Smooth muscle cell of bladder (primary cell): ENCODE results near the gene SCN2B. TPM values are rescaled to one million over a fixed set of nuclear protein-coding genes. Genes with fewer than 3 reads are reported as not detected.

Source experiments
- total RNA-seq: library from RNA; depleted of rRNA; stranded (reverse); fragments of >200 nt; gene quantifications from 2 replicates; pipeline ENCODE4 v1.2.3, GENCODE V29; 2014

The SCN2B gene, protein sequence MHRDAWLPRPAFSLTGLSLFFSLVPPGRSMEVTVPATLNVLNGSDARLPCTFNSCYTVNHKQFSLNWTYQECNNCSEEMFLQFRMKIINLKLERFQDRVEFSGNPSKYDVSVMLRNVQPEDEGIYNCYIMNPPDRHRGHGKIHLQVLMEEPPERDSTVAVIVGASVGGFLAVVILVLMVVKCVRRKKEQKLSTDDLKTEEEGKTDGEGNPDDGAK
- total RNA-seq: under 0.01 TPM in 1 of 2 replicates, not detected in the other

DNA sequence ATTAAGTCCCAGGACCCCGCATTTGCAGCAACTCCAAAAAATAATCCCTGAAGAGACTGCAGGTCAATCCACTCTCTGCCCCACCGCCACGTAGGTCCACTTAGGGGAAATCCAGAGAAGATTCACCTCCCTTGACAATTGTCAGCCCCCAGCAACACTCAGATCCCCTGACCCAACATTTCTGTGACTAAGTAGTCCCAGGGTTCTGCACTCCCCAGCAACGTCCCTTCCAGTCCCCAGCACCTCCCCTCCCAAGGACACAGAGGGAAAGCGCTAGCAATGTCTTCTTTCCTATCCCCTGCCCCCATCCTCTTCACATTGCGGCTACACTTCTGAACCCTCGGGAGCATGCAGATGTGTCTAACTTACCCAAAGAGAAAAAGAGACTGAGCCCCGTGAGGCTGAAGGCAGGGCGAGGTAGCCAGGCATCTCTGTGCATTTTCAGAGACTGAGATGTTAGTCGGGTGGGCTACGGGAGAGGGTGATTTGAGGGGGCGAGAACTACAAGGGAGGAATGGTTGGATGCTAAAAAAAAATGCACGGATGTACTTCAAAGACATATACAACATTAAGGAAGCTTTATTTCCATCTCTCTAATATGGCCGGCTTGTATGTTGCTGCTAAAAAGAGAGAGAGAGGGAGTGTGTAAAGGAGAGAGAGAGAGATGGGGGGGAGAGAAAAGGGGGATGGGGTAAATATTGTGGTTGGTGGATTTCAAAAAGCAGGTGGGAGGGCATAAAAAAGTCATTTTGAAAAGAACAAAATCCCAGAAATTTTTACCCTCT lies at the start of gene SCN2B:
TSS of gene SCN2B (minus strand) at position 647 of the 785 bp plus-strand sequence. CDS start at position 439, 208 bp downstream.

DNA sequence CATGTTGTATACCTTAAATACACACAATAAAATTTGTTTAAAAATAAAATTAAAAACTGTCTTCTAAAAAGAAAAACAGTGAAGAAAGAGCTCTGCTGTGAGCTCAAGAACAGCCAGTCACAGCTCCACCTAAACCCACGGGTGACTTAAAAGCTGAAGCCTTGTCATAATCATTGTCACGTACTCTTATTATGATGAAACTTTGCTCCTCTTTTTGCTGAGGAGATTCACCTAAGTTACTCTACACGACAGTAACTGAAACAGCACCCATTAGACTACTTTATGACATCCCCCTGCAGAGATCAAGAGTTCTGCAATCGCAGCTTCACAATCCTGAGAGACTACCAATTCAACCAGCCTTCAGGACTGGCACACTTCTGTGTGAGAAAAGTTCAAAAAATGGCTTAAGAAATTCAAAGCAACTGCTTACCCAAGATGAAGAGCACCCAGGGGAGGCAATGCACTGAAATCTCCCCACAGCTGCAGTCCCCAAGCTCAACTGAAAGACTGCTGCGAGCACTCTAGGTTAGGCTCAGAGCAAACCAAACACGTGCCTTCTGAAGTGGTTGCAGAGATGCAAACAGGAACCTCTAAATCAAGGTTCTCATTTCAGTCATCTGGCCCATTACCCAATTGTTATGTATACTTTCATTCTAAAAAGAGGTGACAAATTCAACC lies 48.2 kb upstream of the SCN2B start, which contains the start of gene JAML:
TSS of gene JAML (minus strand) at position 501 of the 678 bp plus-strand sequence. CDS start 10,145 bp downstream, outside the sequence.

DNA sequence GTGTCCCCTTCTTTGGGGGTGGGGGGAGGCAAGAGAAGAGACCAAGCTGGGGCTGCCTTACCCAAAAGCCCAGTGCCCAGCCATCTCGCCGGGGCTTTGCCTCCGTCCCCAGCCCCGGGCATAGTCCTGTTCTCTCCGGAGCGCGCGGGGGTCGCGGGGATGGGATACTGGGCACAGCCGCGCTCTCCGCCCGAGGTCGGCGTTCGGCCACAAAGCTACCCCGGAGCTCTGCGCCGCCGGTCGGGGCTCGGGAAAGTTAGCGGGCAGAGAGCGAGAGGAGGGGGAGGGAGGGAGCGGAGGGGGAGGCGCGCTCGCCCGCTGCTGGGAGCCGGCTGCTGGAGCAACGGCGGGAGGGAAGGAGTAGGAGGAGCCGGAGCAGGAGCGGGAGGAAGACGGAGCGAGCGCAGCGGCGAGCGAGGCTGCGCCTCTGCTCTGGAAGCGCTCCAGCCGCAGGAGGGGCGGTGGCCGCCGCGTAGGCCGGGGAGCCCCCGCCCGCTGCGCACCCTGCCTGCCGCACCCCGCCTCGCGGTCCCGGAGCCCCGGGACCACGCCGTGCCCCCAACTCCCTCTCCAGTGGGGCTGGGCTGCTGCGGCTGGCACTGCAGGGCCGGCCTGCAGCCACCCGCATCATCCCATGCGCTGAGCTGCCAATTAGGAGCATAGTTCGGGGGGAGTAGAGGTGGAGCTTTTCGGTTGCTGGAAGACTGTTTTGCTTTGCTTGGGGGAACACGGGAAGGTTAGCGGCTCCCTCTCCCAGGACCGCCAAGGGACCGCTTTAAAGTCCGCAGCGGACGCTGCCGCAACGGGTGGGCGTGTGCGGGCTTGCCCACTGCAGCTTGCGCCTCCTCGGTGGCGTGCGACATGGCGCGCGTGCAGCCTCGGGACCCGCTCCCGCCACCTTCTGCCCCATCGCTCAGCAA lies 23.6 kb downstream of the SCN2B start, which contains the start of gene SCN4B:
TSS of gene SCN4B (minus strand) at position 272 of the 920 bp plus-strand sequence. CDS start at position 122, 150 bp downstream.

Other genes starting within 250 kb of the SCN2B start
- gene TMPRSS13, start 247.2 kb downstream of the SCN2B start, total RNA-seq: not detected in 2 replicates
- not detected in 2 replicates for gene IL10RA, start 190.2 kb downstream of the SCN2B start, total RNA-seq
- not detected in 2 replicates for gene TMPRSS4, start 99.6 kb downstream of the SCN2B start, total RNA-seq
- not detected in 2 replicates for gene SMIM35, start 89.7 kb downstream of the SCN2B start, total RNA-seq
- gene SCN4B, start 23.8 kb downstream of the SCN2B start, total RNA-seq: under 0.01 and 0.14 TPM in 2 replicates
- not detected in 2 replicates for gene JAML, start 48.4 kb upstream of the SCN2B start, total RNA-seq
- gene MPZL3, start 75.7 kb upstream of the SCN2B start, total RNA-seq: 0.28 TPM in 2 replicates
- gene MPZL2, start 87.7 kb upstream of the SCN2B start, total RNA-seq: under 0.01 TPM in 1 of 2 replicates, not detected in the other
- gene CD3E, start 128.1 kb upstream of the SCN2B start, total RNA-seq: not detected in 2 replicates
- gene CD3D, start 166.1 kb upstream of the SCN2B start, total RNA-seq: not detected in 2 replicates
- not detected in 2 replicates for gene CD3G, start 167.7 kb upstream of the SCN2B start, total RNA-seq
- 32.7 and 36.8 TPM in 2 replicates for gene UBE4A, start 183.0 kb upstream of the SCN2B start, total RNA-seq
- gene ATP5MG, start 225.0 kb upstream of the SCN2B start, total RNA-seq: 107 and 120 TPM in 2 replicates